A549 (cell line): ENCODE results near the gene GPX5. TPM values are rescaled to one million over a fixed set of nuclear protein-coding genes. Genes with fewer than 3 reads are reported as not detected.

ENCODE experiments used
- ATAC-seq, 2 experiments: fragments of 200-7000 bp in 1 of 2; fragments of >200 bp in 1 of 2; cut with Nextera tagmentation in 1 of 2; cut with Tn5 transposase in 1 of 2; 3 replicates each; pipeline versions ENCODE4 v1.8.0 to v1.9.1; 2018 to 2020; ENCODE audit warnings: mild to moderate bottlenecking in 1 of 2, moderate library complexity in 1 of 2
- CTCF ChIA-PET: fragments of 300-600 bp; sonication (Branson Sonifier 250); formaldehyde crosslinking; extraction: SDS; loops from one replicate; lab custom pipeline; 2021; ENCODE audit warnings: antibody characterized with exemption, inconsistent platforms; lab: Yijun Ruan, JAX
- POLR2A ChIA-PET: fragments of 350-600 bp; formaldehyde crosslinking; extraction: SDS; loops from one replicate; lab custom pipeline; 2021; ENCODE audit warnings: antibody characterized with exemption, inconsistent platforms; lab: Yijun Ruan, JAX
- DNase-seq, 2 experiments: peaks; one replicate each; pipeline versions ENCODE4 v3.0.0 to v3.0.0-alpha.2; 2011 to 2016; ENCODE audit warnings: low read depth in 1 of 2, low spot score in 1 of 2
- FAIRE-seq: peaks from 2 replicates; lab custom pipeline; 2011; peaks lifted over from hg19 to GRCh38; lab: Jason Lieb, UNC
- H3K27ac ChIP-seq, 2 experiments: fragments of >200 bp; sonication (Bioruptor Twin); formaldehyde crosslinking; 3 replicates each; pipeline ENCODE4 v1.5.1; 2016 to 2017
- H3K4me1 ChIP-seq: fragments of >200 bp; sonication (Bioruptor Twin); formaldehyde crosslinking; 3 replicates; pipeline ENCODE4 v1.6.1; 2016
- H3K4me2 ChIP-seq: fragments of >200 bp; sonication (Bioruptor Twin); formaldehyde crosslinking; 3 replicates; pipeline ENCODE4 v1.6.1; 2016
- H3K4me3 ChIP-seq: fragments of >200 bp; sonication (Bioruptor Twin); formaldehyde crosslinking; 3 replicates; pipeline ENCODE4 v1.5.1; 2016
- H3K9me3 ChIP-seq: fragments of >200 bp; sonication (Bioruptor Twin); formaldehyde crosslinking; 3 replicates; pipeline ENCODE4 v1.6.1; 2016
- BHLHE40 ChIP-seq: IDR thresholded peaks from 2 replicates; pipeline ENCODE4 v1.6.1; 2012; ENCODE audit warnings: low read depth, low read length, inconsistent platforms
- CHD4 ChIP-seq: fragments of 200-600 bp; sonication (generic); IDR thresholded peaks from 2 replicates; pipeline ENCODE4 v1.6.1; 2016; ENCODE audit warnings: antibody characterized with exemption, mild to moderate bottlenecking, borderline replicate concordance
- CTCF ChIP-seq: fragments of >200 bp; sonication (Bioruptor Twin); formaldehyde crosslinking; IDR thresholded peaks from 3 replicates; pipeline ENCODE4 v1.5.1; 2016
- FOSB ChIP-seq: fragments of 250-450 bp; sonication (Bioruptor Pico); IDR thresholded peaks from 2 replicates; pipeline ENCODE4 v1.5.0; 2020; ENCODE audit warnings: mild to moderate bottlenecking, moderate library complexity
- FOSL2 ChIP-seq, 2 experiments: fragments of 450-650 bp in 1 of 2; fragments of >200 bp in 1 of 2; sonication (Bioruptor Twin) in 1 of 2; formaldehyde crosslinking; IDR thresholded peaks; 2 replicates each; pipeline versions ENCODE4 v1.5.0 to v1.6.1; 2016 to 2020; ENCODE audit warnings: mild to moderate bottlenecking in 1 of 2, moderate library complexity in 1 of 2
- GATA3 ChIP-seq: IDR thresholded peaks from 2 replicates; pipeline ENCODE4 v1.6.1; 2012; ENCODE audit warnings: borderline replicate concordance
- JUNB ChIP-seq: fragments of >200 bp; sonication (Bioruptor Twin); formaldehyde crosslinking; IDR thresholded peaks from 2 replicates; pipeline ENCODE4 v1.6.1; 2016
- NFE2L2 ChIP-seq: fragments of 150-350 bp; conservative IDR thresholded peaks from 2 replicates; pipeline ENCODE4 v1.6.1; 2014; ENCODE audit warnings: low read length
- NPAS2 ChIP-seq: fragments of 250-450 bp; sonication (Bioruptor Pico); IDR thresholded peaks from 2 replicates; pipeline ENCODE4 v1.8.0; 2022; ENCODE audit warnings: mild to moderate bottlenecking, moderate library complexity, borderline replicate concordance
- NR3C1 ChIP-seq: fragments of >200 bp; sonication (Bioruptor Twin); formaldehyde crosslinking; IDR thresholded peaks from 3 replicates; pipeline ENCODE4 v1.6.1; 2017
- PHF8 ChIP-seq: fragments of 200-600 bp; sonication (generic); IDR thresholded peaks from 2 replicates; pipeline ENCODE4 v1.6.1; 2016; ENCODE audit warnings: low read depth, mild to moderate bottlenecking, antibody characterized with exemption, moderate library complexity, borderline replicate concordance
- RAD21 ChIP-seq, 2 experiments: fragments of >200 bp in 1 of 2; sonication (Bioruptor Twin) in 1 of 2; formaldehyde crosslinking in 1 of 2; IDR thresholded peaks in 1 of 2; conservative IDR thresholded peaks in 1 of 2; 2 replicates in 1 of 2; 3 replicates in 1 of 2; pipeline ENCODE4 v1.6.1; 2012 to 2018; ENCODE audit warnings: inconsistent platforms in 1 of 2
- RARB ChIP-seq: fragments of 250-450 bp; sonication (Bioruptor Pico); IDR thresholded peaks from 2 replicates; pipeline ENCODE4 v1.8.0; 2021; ENCODE audit warnings: mild to moderate bottlenecking, moderate library complexity
- TFCP2L1 ChIP-seq: fragments of 250-450 bp; sonication (Bioruptor Pico); IDR thresholded peaks from 2 replicates; pipeline ENCODE4 v1.5.0; 2021; ENCODE audit warnings: mild to moderate bottlenecking
- TP53 ChIP-seq: fragments of 250-450 bp; sonication (Bioruptor Pico); IDR thresholded peaks from 2 replicates; pipeline ENCODE4 v1.5.0; 2021; ENCODE audit warnings: mild to moderate bottlenecking, moderate library complexity
- USF2 ChIP-seq: fragments of 450-650 bp; IDR thresholded peaks from 2 replicates; pipeline ENCODE4 v1.6.1; 2014; ENCODE audit warnings: antibody characterized with exemption
- WGBS: methylation state at CpG from one replicate; pipeline ENCODE4 v1.1.6; 2017; ENCODE audit errors: missing lambda C conversion rate; 5-methylcytosine and 5-hydroxymethylcytosine counted together
- polyA minus RNA-seq: library from RNA; depleted of rRNA, polyadenylated mRNA; stranded (reverse); fragments of >200 nt; gene quantifications from 2 replicates; pipeline ENCODE4 v1.2.3, GENCODE V29; 2011; rRNA and poly(A)+ RNA removed
- polyA plus RNA-seq, 4 experiments: library from polyadenylated mRNA; depleted of rRNA in 3 of 4; stranded (reverse); fragments of >200 nt; fragmentation: RNase III in 1 of 4; extraction: RNeasy Plus Mini Kit Qiagen cat#74134 plus additional on column Dnase treatment in 1 of 4; gene quantifications; 2 replicates in 3 of 4; 3 replicates in 1 of 4; pipeline ENCODE4 v1.2.3, GENCODE V29; 2011 to 2017

The GPX5 gene
- polyA plus RNA-seq (2011; rRNA removed) (not detected in 2 replicates), polyA plus RNA-seq (2017; fragmentation: RNase III; extraction: RNeasy Plus Mini Kit Qiagen cat#74134 plus additional on column Dnase treatment) (not detected in 3 replicates), polyA minus RNA-seq (not detected in 2 replicates)
- not detected in 2 replicates for polyA plus RNA-seq (2012; cell fraction: cytosol; rRNA removed)
- not detected in 2 replicates for polyA plus RNA-seq (2012; cell fraction: nucleus; rRNA removed)

GRCh38 chr6:28525496-28526039 lies at the start of gene GPX5:
Gene GPX5, plus strand, starts transcription at chr6:28525881. Its CDS starts 133 bp downstream, at chr6:28526014.
- ChIA-PET CTCF (no interaction called here), POLR2A (no interaction called here)
- no peak for DNase-seq
- WGBS, result 21% methylated on average over 5 of the region's 10 CpGs
- no peak for ATAC-seq
- no peak for FAIRE-seq
- TF ChIP-seq RAD21 (conservative IDR thresholded peaks at IDR 0.05 in 1 of 2, IDR thresholded peaks at IDR 0.05 in 1 of 2) (no peak), TFCP2L1 (no peak), NFE2L2 (no peak), USF2 (no peak), NPAS2 (CRISPR knock-in tag) (no peak)
- TF ChIP-seq, all 56 proteins: peak for 0
- Histone ChIP-seq H3K4me1 (no peaks in the 10 kb centered on the region), H3K4me3 (no peak within 1 kb of the TSS), H3K4me2 (no peak within 1 kb of the TSS), H3K9me3 (no peaks in the 10 kb centered on the region), H3K27ac (no peak within 1 kb of the TSS)

- TF ChIP-seq FOSL2 (IDR thresholded peaks at IDR 0.05) (no peak), FOSL2 (CRISPR knock-in tag; IDR thresholded peaks at IDR 0.05) (no peak), TP53 (no peak), GATA3 (no peak), FOSB (CRISPR knock-in tag) (no peak), PHF8 (no peak), BHLHE40 (no peak), RARB (CRISPR knock-in tag) (no peak), CTCF (no peak), JUNB (no peak), NR3C1 (no peak)
- TF ChIP-seq, all 56 proteins: peak for 0
- ChIA-PET POLR2A (no interaction called here), CTCF (interaction anchor here (0.6 kb wide), 1 partner anchor 16 kb away, joined by 3 read pairs; no protein-coding TSS in a partner anchor)
- Histone ChIP-seq H3K4me3 (no peak overlapping the region), H3K27ac (no peak overlapping the region), H3K4me1 (no peaks in the 10 kb centered on the region), H3K4me2 (no peak overlapping the region), H3K9me3 (no peaks in the 10 kb centered on the region)
- no peak for ATAC-seq
- WGBS, result 76% methylated on average over 12 of the region's 12 CpGs
- no peak for FAIRE-seq
- DNase-seq, result no peak
Observed at GRCh38 chr6:28478518-28478917, 47.2 kb upstream of the GPX5 start.

- Histone ChIP-seq H3K4me1 (no peaks in the 10 kb centered on the region), H3K27ac (no peak overlapping the region), H3K4me3 (no peak overlapping the region), H3K4me2 (no peak overlapping the region)
- 40% methylated on average over 9 of the region's 9 CpGs for WGBS
- ChIA-PET POLR2A (no interaction called here), CTCF (no interaction called here)
- ATAC-seq, result no peak
- no peak for FAIRE-seq
- TF ChIP-seq NFE2L2 (0 out of 2 replicates have a peak, but pooled peaks have one; percentile 27), CHD4 (no peak)
- TF ChIP-seq, all 56 proteins: peak for 1
- no peaks in the 10 kb centered on the region for H3K9me3 ChIP-seq
- DNase-seq, result no peak
Observed at GRCh38 chr6:28480253-28480932, 45.3 kb upstream of the GPX5 start.
